NCI-H1105 treated with DMSO at 0.1 percent for 48 hours (cell line): Measurements from ENCODE around the gene PDZD4.
"Not testable (repeated sequence)": the region's sequence is repeated elsewhere in the genome, so short reads cannot be mapped to it uniquely, and the experiment has no call there.

Experiments
- DNase-seq: peaks from one replicate; lab custom pipeline; 2025; lab: John Stamatoyannopoulos, UW

The PDZD4 gene

DNA sequence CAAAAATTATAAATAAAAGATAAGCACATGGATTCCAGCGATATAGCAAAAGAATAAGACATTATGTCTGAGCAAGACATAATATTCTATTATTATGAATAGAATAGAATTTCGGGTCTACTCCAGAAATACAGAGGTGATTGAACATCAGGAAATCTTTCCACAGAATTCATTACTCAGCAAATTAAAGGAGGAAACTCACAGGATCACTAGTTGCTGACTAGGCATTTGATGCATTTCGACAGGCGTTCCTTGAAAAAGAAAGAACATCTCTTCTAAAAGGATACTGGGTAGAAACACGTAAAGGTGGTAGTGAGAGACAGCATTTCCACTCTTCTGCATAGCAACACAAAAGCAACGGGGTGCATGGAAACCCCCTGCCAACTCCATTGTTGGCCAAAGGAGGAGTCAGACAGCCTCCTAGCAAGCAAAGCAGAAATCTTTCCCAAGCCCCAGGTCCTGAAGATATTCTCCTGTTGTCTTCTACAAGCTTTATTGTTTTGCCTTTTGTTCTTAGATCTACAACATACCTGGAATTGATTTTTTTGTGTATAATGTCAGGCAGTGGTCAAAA lies 14.3 kb upstream of the PDZD4 start:
- DNase-seq = no peak

DNA sequence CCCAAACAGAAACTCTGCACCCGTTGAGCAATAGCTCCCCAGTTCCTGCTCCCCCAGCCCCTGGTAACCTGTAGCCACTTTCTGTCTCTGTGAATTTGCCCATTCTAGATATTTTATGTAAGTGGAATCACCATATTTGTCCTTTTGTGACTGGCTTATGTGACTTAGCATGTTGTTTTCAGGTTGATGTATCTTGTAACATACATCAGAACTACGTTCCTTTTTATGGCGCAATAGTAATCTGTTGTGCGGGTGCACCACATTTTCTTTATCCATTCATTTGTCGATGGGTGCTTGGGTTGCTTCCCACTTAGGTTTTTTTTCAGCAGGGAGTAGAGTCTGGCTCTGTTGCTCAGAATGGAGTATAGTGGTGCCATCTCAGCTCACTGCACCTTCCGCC lies 6.6 kb upstream of the PDZD4 start:
- DNase-seq = no peak

DNA sequence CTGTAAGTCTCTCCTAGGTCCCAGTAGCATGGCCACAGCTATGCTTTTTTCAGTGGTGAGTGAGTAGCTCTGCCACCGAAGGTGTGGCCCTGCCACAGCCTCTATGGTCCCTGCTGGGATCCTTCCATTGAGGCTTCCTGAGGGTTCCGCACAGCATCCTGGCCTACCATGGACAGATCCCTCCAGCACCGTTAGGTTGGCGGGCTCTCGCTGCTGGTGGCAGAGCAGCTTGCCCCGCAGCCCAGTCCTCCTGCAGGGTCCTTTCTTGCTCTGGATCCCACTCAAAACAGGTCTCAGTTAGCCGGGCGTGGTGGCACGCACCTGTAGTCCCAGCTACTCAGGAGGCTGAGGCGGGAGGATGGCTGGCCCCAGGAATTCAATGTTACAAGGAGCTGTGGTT lies 2.4 kb upstream of the PDZD4 start:
- no peak for DNase-seq

DNA sequence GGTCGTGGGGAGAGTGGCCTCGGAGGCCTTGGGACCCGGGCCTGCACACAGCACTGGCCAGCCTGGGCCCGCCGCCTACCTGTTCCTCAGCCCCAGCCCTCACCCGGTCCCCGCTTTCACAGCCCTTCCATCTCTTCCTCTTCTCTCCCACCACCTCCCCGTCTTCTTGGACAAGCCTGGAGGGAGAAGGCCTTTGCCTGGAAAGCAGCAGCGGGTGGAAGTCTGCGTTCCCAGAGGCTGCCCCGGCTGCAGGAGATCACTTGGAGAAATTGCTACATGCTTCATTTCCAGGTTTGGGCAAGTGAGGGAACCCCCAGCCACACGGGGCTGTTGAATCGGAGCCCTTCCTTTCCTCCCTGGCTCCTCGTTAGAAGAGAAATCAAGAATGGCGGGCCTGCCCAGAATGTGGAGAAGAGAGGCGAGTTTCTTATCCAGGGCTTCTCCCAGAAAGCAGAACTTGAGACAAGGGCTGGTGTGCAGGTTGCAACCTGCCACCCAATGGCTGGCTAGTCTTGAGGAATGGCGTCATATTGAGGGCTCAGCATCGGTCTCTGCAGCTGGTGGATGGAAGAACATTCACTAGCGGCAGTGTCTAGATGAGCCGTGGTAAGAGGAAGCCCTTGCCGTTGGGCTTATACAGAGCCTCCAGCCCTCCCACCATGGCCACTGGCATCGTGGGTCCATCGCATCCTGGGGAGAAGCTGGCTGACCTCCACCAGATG lies 1.2 kb upstream of the PDZD4 start:
- DNase-seq = no peak

DNA sequence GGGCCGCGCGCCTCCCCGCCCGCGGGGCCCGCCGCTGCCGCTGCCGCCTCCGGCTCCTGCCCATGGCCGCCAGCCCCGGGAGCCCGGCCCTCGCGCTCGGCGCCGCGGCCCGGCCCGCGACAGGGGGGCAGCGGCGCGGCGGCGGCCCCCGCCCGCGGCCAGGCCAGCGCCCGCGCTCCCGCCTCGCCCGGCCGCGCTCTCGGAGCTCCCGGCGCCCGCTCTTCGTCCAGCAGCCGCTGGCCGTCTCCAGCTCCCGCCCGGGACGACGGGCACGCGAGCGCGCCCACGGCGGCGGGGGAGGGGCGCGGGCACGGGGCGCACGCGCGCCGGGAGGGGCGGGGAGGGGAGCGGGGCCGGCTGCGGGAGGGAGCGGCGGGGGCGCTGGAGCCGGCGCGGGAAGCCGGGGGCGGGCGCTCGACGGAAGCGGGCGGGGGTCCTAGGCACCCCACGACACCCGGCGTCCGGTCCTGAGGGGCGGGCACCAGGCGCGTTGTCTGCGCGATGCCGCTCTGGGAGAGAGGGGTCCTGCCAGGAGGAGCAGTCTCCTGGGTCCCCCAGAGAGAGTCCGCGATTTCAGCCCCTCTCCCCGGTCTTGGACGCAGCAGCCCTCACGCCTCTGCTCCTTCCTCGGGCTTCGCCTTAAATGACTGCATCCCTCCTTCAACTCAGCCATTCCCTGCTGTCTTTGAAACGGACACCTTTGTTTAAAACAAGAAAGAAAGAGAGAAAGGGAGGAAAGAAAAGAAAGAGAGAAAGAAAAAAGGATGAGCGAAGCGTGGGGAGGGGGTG lies 490 bp upstream of the PDZD4 start:
- peak; percentile 27 for DNase-seq

DNA sequence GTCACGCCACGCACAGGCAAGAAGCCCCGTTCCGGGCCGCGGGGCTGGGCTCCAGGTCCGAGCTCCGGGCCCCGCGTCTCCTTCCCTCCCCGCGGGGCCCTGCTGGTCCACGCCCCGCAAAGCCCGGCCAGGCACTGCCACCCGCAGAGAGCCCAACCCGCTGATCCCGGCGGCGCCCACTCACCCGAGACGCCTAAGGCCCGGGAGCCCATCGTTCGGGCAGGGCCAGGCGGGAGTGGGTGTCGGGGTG lies 870 bp downstream of the PDZD4 start:
- DNase-seq = no peak

DNA sequence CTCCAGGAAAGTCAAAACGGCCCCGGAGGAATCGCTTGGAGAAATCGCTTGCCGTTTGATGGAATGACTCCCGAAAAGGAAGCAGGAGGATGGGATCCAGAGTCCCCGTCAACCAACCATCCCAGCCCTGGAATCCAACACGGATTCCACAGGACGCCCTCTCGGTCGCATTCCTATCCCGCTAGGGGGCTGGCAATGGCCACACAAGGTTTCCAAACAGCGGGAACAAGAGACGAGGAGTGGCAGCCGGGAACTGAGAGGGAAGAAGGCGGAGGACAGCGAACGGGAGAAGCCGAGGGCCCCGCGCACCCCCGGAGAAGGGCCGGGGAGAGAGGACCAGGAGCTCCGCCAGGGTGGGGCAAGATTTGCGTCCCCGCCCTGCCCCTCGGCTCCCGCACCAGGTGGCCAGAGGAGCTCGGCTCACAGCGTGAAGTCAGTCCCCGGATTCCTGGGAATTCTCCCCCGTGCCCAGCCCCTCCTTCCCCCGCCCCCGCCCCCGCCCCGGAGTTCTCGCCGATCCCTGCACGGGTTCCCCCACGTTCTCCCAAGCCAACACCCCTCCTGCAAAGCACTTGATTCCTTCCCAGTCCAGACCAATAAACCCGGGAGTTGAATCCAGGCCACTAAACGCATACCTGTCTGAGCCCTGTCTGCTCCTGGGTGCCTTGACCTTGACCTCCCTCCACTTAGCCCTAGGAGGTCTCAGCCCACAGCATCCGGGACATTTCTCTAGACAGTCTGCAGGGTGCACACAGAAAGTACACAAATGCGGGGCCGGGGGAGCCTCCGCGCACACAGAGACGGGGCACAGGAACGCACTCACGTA lies 1.4 kb downstream of the PDZD4 start:
- DNase-seq = no peak

DNA sequence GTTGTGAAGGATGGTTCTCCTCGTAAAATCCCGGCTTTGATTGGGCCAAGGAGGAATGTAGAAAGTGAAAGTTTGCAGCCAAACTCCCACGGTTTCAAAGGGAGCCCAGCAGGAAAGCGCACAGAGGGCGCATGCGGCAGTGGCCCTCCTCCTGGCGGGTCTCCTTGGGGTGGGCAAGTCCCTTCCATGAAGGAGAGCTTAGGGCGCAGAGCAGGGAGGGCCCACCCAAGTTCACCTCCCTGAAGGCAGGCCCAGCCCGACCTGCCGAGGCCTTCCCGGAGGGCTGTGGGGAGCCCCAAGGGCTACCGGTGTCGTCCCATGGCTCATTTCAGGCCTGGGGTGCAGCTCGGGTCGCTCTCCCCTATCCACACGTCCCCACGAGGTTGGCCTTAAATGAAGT lies 2.0 kb downstream of the PDZD4 start:
- no peak for DNase-seq

DNA sequence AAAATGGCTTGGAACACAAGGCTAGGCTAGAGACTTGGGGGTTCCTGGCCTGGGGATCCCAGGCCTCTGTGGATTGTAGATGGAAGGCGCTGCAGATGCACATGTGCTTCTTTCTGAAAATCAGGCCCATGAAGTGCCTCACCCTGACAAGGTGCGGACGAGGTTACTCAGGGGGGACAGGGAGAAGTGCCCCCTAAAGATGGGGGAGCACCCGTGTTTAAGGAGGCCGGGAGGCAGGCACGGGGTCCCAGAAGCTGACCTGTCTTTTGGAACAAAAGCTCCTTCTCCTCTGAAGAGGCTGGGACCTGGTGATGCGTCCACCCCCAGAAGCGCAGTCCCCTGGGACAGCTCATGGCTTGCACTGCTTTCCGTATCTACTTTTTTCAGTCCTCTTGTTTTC lies 2.4 kb downstream of the PDZD4 start:
- no peak for DNase-seq

DNA sequence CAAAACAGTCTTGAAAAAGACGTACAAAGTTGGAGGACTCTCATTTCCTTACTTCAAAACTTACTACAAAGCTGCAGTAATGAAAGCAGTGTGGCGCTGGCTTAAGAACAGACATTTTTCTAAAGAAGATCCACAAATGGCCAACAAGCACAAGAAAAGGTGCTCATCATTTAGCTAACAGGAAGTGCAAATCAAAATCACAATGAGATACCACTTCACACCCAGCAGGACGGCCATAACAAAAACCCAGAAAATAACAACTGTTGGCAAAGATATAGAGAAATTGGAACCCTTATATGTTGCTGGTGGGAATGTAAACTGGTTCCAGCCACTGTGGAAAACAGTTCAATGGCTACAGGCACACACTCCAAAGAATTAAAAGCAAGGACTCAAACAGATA lies 3.3 kb downstream of the PDZD4 start:
- DNase-seq = no peak

DNA sequence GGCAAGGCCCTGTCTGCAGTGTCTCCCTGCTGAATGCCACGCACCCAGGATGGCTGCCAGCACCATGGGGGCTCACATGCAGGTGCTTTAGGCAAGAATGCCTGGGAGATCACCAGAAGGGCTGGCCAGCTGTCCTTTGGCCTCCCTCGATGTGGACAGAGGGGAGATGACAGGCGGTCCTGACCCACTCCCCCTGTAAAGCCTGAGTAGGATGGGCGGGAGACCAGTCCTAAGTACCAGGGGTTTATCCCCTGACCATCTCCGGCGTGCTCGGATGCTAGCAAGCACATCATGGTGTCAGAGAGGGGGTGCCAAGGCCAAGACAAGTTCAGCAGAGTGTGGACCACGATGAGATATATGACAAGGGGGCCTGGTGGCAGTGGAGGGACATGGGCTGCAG lies 5.3 kb downstream of the PDZD4 start:
- no peak for DNase-seq

DNA sequence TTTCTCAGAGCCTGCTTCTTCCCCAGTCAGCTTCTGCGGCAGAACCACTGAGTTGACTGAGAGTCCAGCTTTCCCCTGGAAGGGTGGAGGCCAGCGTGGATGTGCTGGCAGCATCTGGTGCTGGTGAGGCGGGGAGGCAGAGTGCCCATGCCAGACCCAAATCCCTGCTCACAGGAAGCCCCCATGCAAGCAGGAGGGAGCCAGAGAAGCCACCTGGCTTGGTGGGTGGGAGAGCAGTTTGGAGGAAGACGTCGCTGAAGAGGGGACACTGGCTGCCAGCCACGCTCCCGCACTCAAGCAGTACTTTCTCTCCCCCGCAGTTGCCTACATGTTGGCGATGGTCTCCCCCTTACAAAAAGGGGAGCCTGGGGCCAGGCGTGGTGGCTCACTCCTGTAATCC lies 6.0 kb downstream of the PDZD4 start:
- DNase-seq = no peak

DNA sequence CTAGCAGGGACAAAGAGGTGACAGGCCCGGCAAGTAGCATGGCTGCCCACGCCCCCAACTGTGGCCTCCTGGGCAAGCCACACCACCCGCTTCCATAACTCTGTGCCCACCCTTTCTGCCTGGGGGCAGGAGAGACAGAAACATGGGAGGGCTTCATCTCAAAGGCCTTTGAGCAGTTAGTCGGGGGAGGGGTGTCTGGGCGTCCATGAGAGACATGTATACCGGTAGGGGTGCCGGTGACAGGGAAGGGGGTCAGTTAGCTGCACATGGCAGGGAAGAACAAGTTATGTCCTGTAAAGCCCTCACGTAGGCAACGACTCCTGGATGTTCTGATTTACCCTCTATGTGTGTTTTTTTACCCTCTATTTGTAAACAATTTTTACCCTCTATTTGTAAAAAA lies 9.3 kb downstream of the PDZD4 start:
- no peak for DNase-seq

DNA sequence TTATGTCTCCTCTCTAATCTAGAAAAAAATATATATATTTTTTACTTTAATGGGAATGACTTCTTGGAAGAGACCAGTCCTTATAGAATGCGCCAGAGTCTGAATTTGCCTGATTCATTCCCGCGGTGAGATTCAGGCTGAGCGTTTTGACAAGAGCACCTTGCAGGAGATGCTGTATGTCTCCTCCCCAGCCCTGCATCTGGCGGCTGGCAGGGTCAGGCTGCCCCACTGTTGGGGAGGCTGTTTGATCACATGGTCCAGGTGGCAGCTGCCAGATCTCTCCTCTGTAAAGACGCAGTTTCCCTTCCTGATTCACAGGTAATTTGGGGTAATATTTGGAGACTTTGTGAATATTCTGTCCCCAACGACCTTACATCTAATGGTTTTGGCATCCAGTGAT lies 9.7 kb downstream of the PDZD4 start:
- peak; percentile 52 for DNase-seq

DNA sequence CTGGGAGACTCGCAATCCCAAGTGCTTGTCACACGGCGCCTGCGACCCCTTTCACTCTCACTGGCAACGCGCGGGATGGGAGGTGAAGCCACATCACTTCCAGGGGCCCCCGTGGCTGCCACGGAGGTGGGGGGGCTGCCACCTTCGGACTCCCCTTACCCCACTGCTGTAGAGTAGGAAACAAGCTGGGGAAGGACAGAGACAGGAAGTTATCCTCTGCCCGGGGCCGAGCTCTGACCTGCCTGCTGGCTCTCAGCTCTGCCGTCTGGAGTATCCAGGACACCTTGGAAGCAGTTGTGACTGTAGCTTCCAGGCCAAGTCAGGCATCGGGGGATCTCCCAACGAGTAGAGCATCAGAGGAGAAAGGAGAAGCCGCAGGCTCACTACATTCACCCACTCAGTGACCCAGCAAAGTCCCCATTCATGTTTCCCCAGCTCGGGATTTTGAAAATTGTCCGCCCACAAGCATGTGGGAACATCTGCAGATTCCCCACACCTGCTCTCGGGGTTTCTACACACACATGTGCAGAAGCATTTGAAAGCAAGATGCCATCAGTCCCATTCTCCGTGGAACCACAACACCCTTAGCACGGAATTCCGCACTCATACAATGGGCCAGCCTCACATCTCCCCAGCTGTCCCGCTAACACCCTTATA lies 10.8 kb downstream of the PDZD4 start:
- DNase-seq = no peak

DNA sequence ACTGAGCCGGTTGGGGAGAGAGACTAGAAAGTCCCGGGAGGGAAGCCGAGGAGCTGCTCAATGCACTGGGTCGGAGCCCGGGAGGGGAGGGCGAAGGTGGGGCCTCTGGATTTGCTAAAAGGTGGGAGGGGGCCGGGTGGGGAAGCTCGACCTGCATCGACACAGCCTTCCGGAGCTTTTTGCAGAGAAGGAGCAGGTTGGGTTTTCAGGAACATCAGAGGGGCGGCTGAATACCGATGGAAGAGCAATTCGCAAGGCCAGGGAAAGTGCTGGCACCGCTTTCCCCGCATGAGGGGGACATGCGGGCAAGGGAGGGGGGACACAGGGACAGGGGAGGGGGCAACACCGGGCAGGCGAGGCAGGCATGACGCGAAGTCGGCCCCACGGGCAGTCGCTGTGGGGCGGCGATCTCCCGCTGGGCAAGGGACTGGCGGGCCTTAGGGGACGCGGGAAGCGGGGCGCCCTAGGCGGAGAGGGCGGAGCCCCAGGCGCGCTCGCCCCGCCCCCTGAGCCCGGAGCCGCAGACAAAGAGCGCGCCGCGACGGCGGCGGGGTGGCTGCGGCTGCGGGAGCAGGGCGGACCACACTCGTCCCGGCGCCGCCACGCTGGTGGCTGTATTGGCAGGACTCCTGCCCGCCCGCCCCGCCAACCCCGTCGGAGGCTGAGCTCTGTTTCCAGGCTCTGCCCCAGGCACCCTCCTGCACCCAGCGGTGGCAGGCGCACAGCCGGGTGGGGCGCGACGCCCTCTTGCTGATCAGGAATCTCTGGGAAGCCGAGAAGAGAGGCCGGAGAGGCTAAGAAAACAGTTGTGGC lies 11.6 kb downstream of the PDZD4 start:
- peak; percentile 69 for DNase-seq

DNA sequence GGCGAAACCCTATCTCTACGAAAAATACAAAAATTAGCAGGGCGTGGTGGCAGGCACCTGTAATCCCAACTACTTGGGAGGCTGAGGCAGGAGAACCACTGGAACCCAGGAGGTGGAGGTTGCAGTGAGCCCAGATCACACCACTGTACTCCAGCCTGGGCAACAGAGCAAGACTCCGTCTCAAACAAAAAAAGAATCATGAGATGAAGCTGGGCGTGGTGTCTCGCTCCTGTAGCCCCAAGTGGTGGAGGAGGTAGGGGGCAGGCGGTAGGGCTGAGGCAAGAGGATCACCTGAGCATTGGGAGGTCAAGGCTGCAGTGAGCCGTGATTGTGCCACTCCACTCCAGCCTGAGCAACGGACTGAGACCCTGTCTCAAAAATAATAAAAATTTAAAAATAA lies 12.3 kb downstream of the PDZD4 start:
- DNase-seq = not testable (repeated sequence)

DNA sequence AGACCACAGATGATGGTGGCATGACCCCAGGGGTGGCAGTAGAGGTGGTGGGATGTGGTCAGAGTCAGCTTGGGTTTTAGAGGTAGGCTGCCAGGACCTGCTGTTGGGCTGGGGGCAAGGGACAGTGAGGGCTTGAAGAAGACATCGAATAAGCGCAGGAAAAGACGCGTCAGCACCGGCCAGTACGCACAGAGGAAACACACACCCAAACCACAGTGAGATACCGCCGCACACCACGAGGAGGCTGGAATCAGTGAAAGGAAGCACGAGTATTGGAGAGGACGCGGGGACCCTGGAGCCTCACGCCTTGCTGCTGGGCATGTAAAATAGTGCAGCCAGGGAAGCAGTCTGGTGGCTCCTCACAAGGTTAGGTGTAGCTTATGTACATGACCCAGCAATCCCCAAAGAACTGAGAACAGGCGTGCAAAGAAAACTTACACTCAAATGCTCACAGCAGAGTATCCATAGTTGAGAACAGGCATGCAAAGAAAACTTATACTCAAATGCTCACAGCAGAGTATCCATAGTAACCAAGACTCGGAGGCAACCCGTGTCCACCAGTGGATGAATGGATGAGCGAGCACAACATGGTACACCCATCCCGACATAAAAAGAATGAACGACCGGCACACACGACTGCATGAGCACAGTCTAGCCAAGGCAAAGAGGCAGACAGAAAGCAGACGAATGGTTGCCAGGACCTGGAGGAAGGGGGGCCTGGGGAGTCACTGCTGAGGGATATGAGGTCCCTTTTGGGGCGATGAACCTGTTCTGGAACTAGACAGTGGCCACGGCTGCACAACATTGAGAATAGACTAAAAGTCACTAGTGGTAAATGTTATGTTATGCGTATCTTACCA lies 13.3 kb downstream of the PDZD4 start:
- no peak for DNase-seq

DNA sequence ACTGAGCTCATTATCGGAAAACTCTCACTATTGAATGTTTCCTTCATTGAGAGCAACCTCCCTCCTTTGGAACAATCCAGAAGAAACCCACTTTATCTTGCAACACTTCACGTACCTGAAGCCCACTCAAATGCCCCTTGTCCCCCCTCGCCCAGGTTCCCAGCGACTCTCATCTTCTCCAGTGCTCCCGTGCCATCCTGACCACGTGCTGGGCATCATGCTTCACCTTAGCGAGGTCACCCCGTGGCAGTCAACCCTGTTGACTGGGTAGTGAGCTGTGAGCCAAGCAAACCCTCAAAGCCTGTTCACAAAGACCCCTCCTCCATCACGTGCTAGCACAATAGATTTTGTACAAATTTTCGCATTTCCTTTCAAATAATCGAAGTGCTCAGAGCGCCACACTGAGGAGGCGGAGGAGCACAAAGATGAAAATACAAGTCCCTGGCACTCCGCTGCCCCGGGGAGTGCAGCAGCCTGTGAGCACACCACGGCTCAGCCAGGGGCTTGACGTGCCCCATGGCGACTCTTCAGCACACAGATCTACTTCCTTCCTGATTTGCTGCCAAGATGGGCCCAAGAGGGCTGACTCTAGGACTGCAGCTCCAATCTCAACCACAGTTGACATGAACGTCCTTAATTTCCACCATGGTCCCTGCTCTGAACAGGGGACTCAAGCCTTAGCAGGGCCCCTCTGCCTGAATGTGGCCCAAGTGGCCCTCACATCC lies 15.6 kb downstream of the PDZD4 start:
- DNase-seq = no peak

DNA sequence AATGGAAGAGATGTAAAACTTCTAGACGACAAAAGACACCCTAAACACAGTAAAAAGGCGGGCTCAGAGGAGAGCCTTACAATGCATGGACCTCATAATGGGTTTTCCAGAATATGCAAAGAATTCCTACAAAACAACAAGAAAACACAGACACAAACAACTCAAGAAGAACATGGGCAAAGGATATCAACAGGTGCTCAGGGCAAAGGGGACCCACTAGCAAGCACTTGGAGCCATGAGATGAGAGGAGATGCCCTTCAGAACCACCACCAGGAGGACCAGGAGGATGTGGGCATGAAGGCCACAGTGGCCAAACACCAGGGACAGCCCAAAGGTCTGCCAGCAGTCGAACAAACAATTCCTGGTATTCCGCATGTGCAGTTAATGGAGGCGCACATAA lies 17.2 kb downstream of the PDZD4 start:
- DNase-seq = no peak
